ENCODE results near the gene MYDGF.

Gene MYDGF

GRCh38 chr19:4624733-4625362 lies 45.3 kb downstream of the MYDGF start (continued):
- TF ChIP-seq ZNF362 (tag by site-specific recombination; IDR thresholded peaks at IDR 0.05) (0 out of 2 replicates have a peak, but pooled peaks have one; percentile 1), ZNF416 (tag by site-specific recombination; IDR thresholded peaks at IDR 0.05) (no peak), ZNF549 (tag by site-specific recombination; IDR thresholded peaks at IDR 0.05) (no peak), RBAK (tag by site-specific recombination; IDR thresholded peaks at IDR 0.05) (no peak), ZNF623 (tag by site-specific recombination; IDR thresholded peaks at IDR 0.05) (no peak), ZBTB49 (tag by site-specific recombination; IDR thresholded peaks at IDR 0.05; ENCODE audit: low read depth) (no peak), ZNF248 (tag by site-specific recombination; IDR thresholded peaks at IDR 0.05) (no peak), ELK4 (IDR thresholded peaks at IDR 0.05; ENCODE audit: borderline replicate concordance, low read depth, low read length) (no peak), ZNF239 (tag by site-specific recombination; IDR thresholded peaks at IDR 0.05) (no peak), ZNF112 (tag by site-specific recombination; IDR thresholded peaks at IDR 0.05) (no peak), ZBTB17 (tag by site-specific recombination; IDR thresholded peaks at IDR 0.05) (peak; percentile 74), ZNF677 (tag by site-specific recombination; IDR thresholded peaks at IDR 0.05) (no peak), GLIS1 (tag by site-specific recombination; IDR thresholded peaks at IDR 0.05) (peak; percentile 71), EGR2 (tag by site-specific recombination; IDR thresholded peaks at IDR 0.05; ENCODE audit: low read depth) (peak; percentile 47; the same call in 1 of the 2 replicates), MEIS1 (CRISPR knock-in tag; IDR thresholded peaks at IDR 0.05; ENCODE audit: borderline replicate concordance) (no peak), ZFHX2 (tag by site-specific recombination; conservative IDR thresholded peaks at IDR 0.05) (peak; percentile 67), ZNF341 (tag by site-specific recombination; IDR thresholded peaks at IDR 0.05; ENCODE audit: low read depth) (no peak), ZBTB10 (tag by site-specific recombination; IDR thresholded peaks at IDR 0.05) (no peak), ZNF155 (tag by site-specific recombination; IDR thresholded peaks at IDR 0.05) (no peak), KLF17 (tag by site-specific recombination; IDR thresholded peaks at IDR 0.05) (no peak), ZNF214 (tag by site-specific recombination; IDR thresholded peaks at IDR 0.05; ENCODE audit: borderline replicate concordance) (no peak), ZNF707 (tag by site-specific recombination; IDR thresholded peaks at IDR 0.05) (no peak), ZNF785 (tag by site-specific recombination; IDR thresholded peaks at IDR 0.05) (no peak), ZNF544 (tag by site-specific recombination; IDR thresholded peaks at IDR 0.05) (no peak), ZNF148 (tag by site-specific recombination; IDR thresholded peaks at IDR 0.05; ENCODE audit: borderline replicate concordance) (no peak), ZNF26 (tag by site-specific recombination; IDR thresholded peaks at IDR 0.05) (no peak), ZNF488 (tag by site-specific recombination; IDR thresholded peaks at IDR 0.05) (no peak)
